Measurements from ENCODE around the gene COG5. TPM values are rescaled to one million over a fixed set of nuclear protein-coding genes. Genes with fewer than 3 reads are reported as not detected.

The COG5 gene
- total RNA-seq, 1 experiment from 2014 or later, result 20.2 TPM

GRCh38 chr7:107563081-107563774, 492 bp downstream of the COG5 start:
- H2AFZ ChIP-seq (ENCODE audit: low read length), result no peak overlapping the region
- H4K8ac ChIP-seq (replicated peaks; ENCODE audit: insufficient read length, low read depth, low read length), result no peak overlapping the region
- Mint-ChIP-seq H3K36me3 (ENCODE audit: insufficient read depth in 1 of 3, low read depth in 3 of 3) (peaks cover 0 to 10% (median 7%) of the 10 kb centered on the region in 3 experiments; a peak in 4 of 7 replicates), H3K9me3 (no peaks in the 10 kb centered on the region), H3K4me1 (peaks cover 23 to 24% of the 10 kb centered on the region in 2 experiments), H3K27me3 (ENCODE audit: low read depth) (peaks cover 2% of the 10 kb centered on the region; the same call in 1 of the 2 replicates), H3K4me3 (peak overlapping the region; percentile 84 to 93), H3K27ac (peak overlapping the region; percentile 93 to 99 (median 97); a peak in 5 of 7 replicates)
- H4K5ac ChIP-seq (ENCODE audit: insufficient read length, low read depth, low read length), result no peak overlapping the region
- no peak overlapping the region for H2BK20ac ChIP-seq (ENCODE audit: low read depth, low read length, poor library complexity, severe bottlenecking)
- no peaks in the 10 kb centered on the region for H3K27me3 ChIP-seq (ENCODE audit: insufficient read depth, low read length)
- H3K79me1 ChIP-seq (ENCODE audit: insufficient read depth, low read depth, low read length, poor library complexity, severe bottlenecking), result no peaks in the 10 kb centered on the region
- TF ChIP-seq CTCF (conservative IDR thresholded peaks at IDR 0.05), result no peak
- peaks cover 6% of the 10 kb centered on the region for H3K23me2 ChIP-seq (ENCODE audit: insufficient read length, low read depth, low read length, poor library complexity, severe bottlenecking)
- H3T11ph ChIP-seq (ENCODE audit: low read length), result no peak overlapping the region
- H4K20me1 ChIP-seq (ENCODE audit: control insufficient read depth, insufficient read depth, insufficient read length), result no peaks in the 10 kb centered on the region
- no peak overlapping the region for H2BK12ac ChIP-seq (ENCODE audit: insufficient read length, low read depth, low read length)
- no CpG with 5 or more reads among the region's 21 CpGs for whole genome bisulfite sequencing (ENCODE audit: extremely low coverage, insufficient read length, low lambda C conversion rate)
- H3K27ac ChIP-seq (ENCODE audit: insufficient read length, low read depth, low read length), result no peak overlapping the region
- H4K91ac ChIP-seq (ENCODE audit: insufficient read length, low read depth, low read length), result no peak overlapping the region
- no peak overlapping the region for H2BK120ac ChIP-seq (ENCODE audit: low read depth, low read length, poor library complexity, severe bottlenecking)
- DNase-seq, result no peak
- H3K14ac ChIP-seq (ENCODE audit: insufficient read depth, low read length), result peak overlapping the region; percentile 64; the same call in 1 of the 2 replicates
- no peaks in the 10 kb centered on the region for H3K4me1 ChIP-seq (ENCODE audit: insufficient read depth, low read length)
- H2BK15ac ChIP-seq (ENCODE audit: low read depth, low read length), result no peak overlapping the region
- no peaks in the 10 kb centered on the region; the same call in 1 of the 2 replicates for H3K79me2 ChIP-seq (ENCODE audit: insufficient read depth, low read length)
- no peak overlapping the region for H2AK5ac ChIP-seq (ENCODE audit: insufficient read length, low read length)
- H3K9ac ChIP-seq (ENCODE audit: extremely low read depth, insufficient read length, low read length), result peak overlapping the region; percentile 78
- no peak overlapping the region for H3K4ac ChIP-seq (ENCODE audit: low read depth, low read length)
- peak overlapping the region; percentile 93 for H3K4me2 ChIP-seq (ENCODE audit: insufficient read depth, insufficient read length, low read length)
- no peaks in the 10 kb centered on the region for H3K9me3 ChIP-seq (ENCODE audit: control insufficient read depth, low read depth, low read length)
- no peak overlapping the region for H2BK5ac ChIP-seq (ENCODE audit: insufficient read length, low read length)
- no peak overlapping the region for H3K23ac ChIP-seq (ENCODE audit: insufficient read length, low read depth, low read length)
- H3K56ac ChIP-seq (ENCODE audit: insufficient read length, low read depth, low read length), result no peak overlapping the region
- H3K18ac ChIP-seq (ENCODE audit: insufficient read length, low read depth, low read length), result peak overlapping the region; percentile 77

Data from H9 (cell line).